ENCODE measurements around the gene ARHGEF26.

The ARHGEF26 gene

GRCh38 chr3:154100556-154100955 lies 20.6 kb upstream of the ARHGEF26 start:
- in situ Hi-C loops (cut with HindIII; ENCODE audit: low pct_ligation_motif_present, low sequenced_read_pairs), result no loop called here
- no peak for TF ChIP-seq CTCF (IDR thresholded peaks at IDR 0.05; ENCODE audit: low read depth, low read length, missing control alignments)
- Histone ChIP-seq H3K27ac (no peak overlapping the region), H3K27me3 (replicated peaks) (no peaks in the 10 kb centered on the region), H3K4me3 (ENCODE audit: low read depth, low read length) (no peak overlapping the region), H3K36me3 (replicated peaks) (no peaks in the 10 kb centered on the region)
- no peak for DNase-seq

DNA sequence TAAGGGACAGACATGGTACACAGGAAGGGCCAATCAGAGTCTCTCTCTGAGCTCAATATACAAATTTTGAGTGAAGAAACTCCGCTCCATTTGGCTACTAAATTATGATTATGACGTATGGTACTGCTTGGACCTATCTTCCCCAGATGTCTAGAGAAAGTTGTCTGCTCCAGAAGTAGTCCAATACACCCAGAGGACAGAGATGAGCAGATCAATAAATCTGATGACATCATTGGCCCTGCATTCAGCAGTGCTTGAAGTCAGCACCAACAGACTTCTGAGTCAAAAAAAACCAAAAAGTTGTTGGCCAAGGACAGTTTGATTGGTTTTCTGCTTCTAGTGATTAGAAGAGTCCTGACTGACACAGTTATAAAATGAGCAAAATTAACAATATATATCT lies 19.9 kb upstream of the ARHGEF26 start:
- no peak for TF ChIP-seq CTCF (IDR thresholded peaks at IDR 0.05; ENCODE audit: low read depth, low read length, missing control alignments)
- H3K27ac ChIP-seq, result no peak overlapping the region
- in situ Hi-C loops (cut with HindIII; ENCODE audit: low pct_ligation_motif_present, low sequenced_read_pairs), result no loop called here
- no peak for DNase-seq
- no peaks in the 10 kb centered on the region for H3K36me3 ChIP-seq (replicated peaks)
- H3K4me3 ChIP-seq (ENCODE audit: low read depth, low read length), result no peak overlapping the region
- H3K27me3 ChIP-seq (replicated peaks), result no peaks in the 10 kb centered on the region

DNA sequence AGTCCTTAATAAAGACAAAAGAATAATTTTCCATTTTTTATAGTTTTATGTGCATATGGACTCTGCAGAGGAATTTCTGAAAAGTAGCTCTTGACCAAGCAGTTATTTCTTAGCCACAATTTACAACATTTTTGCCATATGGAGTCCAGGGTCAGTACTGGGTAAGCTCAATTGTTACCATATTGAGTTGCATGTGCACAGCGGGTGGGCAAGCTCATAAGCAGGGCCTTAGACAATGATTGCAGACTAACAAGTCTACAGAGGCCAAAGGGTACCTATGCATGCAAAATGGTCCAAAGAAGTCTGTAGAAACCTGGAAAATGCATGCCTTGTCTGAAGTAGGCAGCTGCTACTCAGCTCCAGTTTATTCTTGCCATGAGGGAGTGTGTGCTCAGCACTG lies 19.0 kb upstream of the ARHGEF26 start:
- no peak for TF ChIP-seq CTCF (IDR thresholded peaks at IDR 0.05; ENCODE audit: low read depth, low read length, missing control alignments)
- no peak overlapping the region for H3K27ac ChIP-seq
- no peak for DNase-seq
- H3K27me3 ChIP-seq (replicated peaks), result no peaks in the 10 kb centered on the region
- no peak overlapping the region for H3K4me3 ChIP-seq (ENCODE audit: low read depth, low read length)
- H3K36me3 ChIP-seq (replicated peaks), result no peaks in the 10 kb centered on the region
- in situ Hi-C loops (cut with HindIII; ENCODE audit: low pct_ligation_motif_present, low sequenced_read_pairs), result no loop called here

- H3K4me3 ChIP-seq (ENCODE audit: low read depth, low read length), result no peak overlapping the region
- in situ Hi-C loops (cut with HindIII; ENCODE audit: low pct_ligation_motif_present, low sequenced_read_pairs), result no loop called here
- no peak overlapping the region for H3K27ac ChIP-seq
- no peak for DNase-seq
- no peaks in the 10 kb centered on the region for H3K27me3 ChIP-seq (replicated peaks)
- no peaks in the 10 kb centered on the region for H3K36me3 ChIP-seq (replicated peaks)
- no peak for TF ChIP-seq CTCF (IDR thresholded peaks at IDR 0.05; ENCODE audit: low read depth, low read length, missing control alignments)
Measured at GRCh38 chr3:154105218-154105975, 15.8 kb upstream of the ARHGEF26 start.

DNA sequence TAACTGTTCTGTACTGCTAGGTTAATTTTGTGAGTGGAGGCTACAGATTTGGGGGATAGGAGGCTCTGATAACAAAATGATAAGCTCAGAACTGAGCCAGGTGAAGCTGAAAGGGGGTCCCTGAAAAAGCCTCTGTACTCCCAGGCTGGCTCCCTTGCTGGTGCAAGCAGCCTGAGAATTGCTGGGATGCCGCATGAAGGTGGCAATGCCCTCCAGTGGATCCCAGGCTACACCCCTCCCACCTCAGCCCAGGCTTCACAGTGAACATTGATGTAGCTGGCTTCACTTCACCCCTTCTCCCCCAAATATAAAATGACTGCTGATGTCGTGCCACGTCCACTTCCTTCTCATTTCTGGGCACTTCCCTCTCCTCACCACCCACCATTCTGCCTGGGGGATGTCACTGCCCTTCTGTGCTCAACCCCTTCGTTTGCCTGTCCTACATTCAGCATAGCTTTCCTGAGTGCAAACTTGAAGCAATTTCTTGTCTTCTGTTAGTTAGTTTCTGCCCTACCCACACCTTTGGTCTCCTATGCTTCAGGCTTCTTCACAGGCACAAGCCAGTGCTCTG lies 9.7 kb upstream of the ARHGEF26 start:
- no peak for DNase-seq
- H3K4me3 ChIP-seq (ENCODE audit: low read depth, low read length), result no peak overlapping the region
- H3K36me3 ChIP-seq (replicated peaks), result no peaks in the 10 kb centered on the region
- TF ChIP-seq CTCF (IDR thresholded peaks at IDR 0.05; ENCODE audit: low read depth, low read length, missing control alignments), result no peak
- in situ Hi-C loops (cut with HindIII; ENCODE audit: low pct_ligation_motif_present, low sequenced_read_pairs), result no loop called here
- H3K27ac ChIP-seq, result no peak overlapping the region
- no peaks in the 10 kb centered on the region for H3K27me3 ChIP-seq (replicated peaks)

All from brain microvascular endothelial cell (primary cell).